Nephron (organoid): ENCODE measurements around the gene NFKBIZ.

Source experiments
- H3K27ac Mint-ChIP-seq, 3 experiments: 2 replicates each; pipeline ENCODE4 v1.8.0; 2020; ENCODE audit warnings: mixed read lengths in 3 of 3, mild to moderate bottlenecking in 2 of 3, moderate library complexity in 1 of 3
- H3K27me3 Mint-ChIP-seq: 2 replicates; pipeline ENCODE4 v1.8.0; 2021; ENCODE audit warnings: low read depth, mild to moderate bottlenecking, moderate library complexity, mixed read lengths
- H3K36me3 Mint-ChIP-seq: 2 replicates; pipeline ENCODE4 v1.8.0; 2020; ENCODE audit warnings: low read depth, mixed read lengths
- H3K4me1 Mint-ChIP-seq: 2 replicates; pipeline ENCODE4 v1.8.0; 2020; ENCODE audit warnings: mixed read lengths
- H3K4me3 Mint-ChIP-seq, 3 experiments: 2 replicates each; pipeline ENCODE4 v1.8.0; 2020; ENCODE audit warnings: mild to moderate bottlenecking in 3 of 3, mixed read lengths in 3 of 3, moderate library complexity in 2 of 3
- H3K9me3 Mint-ChIP-seq: 2 replicates; pipeline ENCODE4 v1.8.0; 2020; ENCODE audit warnings: mixed read lengths
- CTCF ChIP-seq, 3 experiments: fragments of 200-600 bp; sonication (generic); IDR thresholded peaks; one replicate each; pipeline ENCODE4 v1.5.0; 2021; ENCODE audit warnings: antibody characterized with exemption in 3 of 3; ENCODE audit not compliant: unreplicated experiment in 3 of 3

The NFKBIZ gene

GRCh38 chr3:101821503-101821902, 27.8 kb upstream of the NFKBIZ start:
- no peak for TF ChIP-seq CTCF (IDR thresholded peaks at IDR 0.05; ENCODE audit: unreplicated experiment in 3 of 3)
- H3K27ac Mint-ChIP-seq: no peak overlapping the region
- H3K36me3 Mint-ChIP-seq: peaks cover 39% of the 10 kb centered on the region
- peaks cover 5% of the 10 kb centered on the region for H3K4me1 Mint-ChIP-seq
- no peaks in the 10 kb centered on the region for H3K9me3 Mint-ChIP-seq
- H3K27me3 Mint-ChIP-seq: no peaks in the 10 kb centered on the region
- no peak overlapping the region for H3K4me3 Mint-ChIP-seq

GRCh38 chr3:101823525-101823924, 25.8 kb upstream of the NFKBIZ start:
- no peak overlapping the region for H3K27ac Mint-ChIP-seq
- no peak overlapping the region for H3K4me3 Mint-ChIP-seq
- no peak for TF ChIP-seq CTCF (IDR thresholded peaks at IDR 0.05; ENCODE audit: unreplicated experiment in 3 of 3)
- no peaks in the 10 kb centered on the region for H3K27me3 Mint-ChIP-seq
- H3K9me3 Mint-ChIP-seq: no peaks in the 10 kb centered on the region
- H3K4me1 Mint-ChIP-seq: peaks cover 21% of the 10 kb centered on the region
- peaks cover 35% of the 10 kb centered on the region for H3K36me3 Mint-ChIP-seq

GRCh38 chr3:101824702-101825101, 24.6 kb upstream of the NFKBIZ start:
- Mint-ChIP-seq H3K4me1 (peaks cover 32% of the 10 kb centered on the region), H3K4me3 (no peak overlapping the region), H3K27ac (no peak overlapping the region), H3K9me3 (no peaks in the 10 kb centered on the region), H3K27me3 (no peaks in the 10 kb centered on the region), H3K36me3 (peaks cover 30% of the 10 kb centered on the region)
- no peak for TF ChIP-seq CTCF (IDR thresholded peaks at IDR 0.05; ENCODE audit: unreplicated experiment in 3 of 3)

GRCh38 chr3:101825904-101826445, 23.3 kb upstream of the NFKBIZ start:
- Mint-ChIP-seq H3K27me3 (no peaks in the 10 kb centered on the region), H3K4me1 (peaks cover 41% of the 10 kb centered on the region), H3K36me3 (peaks cover 19% of the 10 kb centered on the region), H3K27ac (peak overlapping the region; percentile 81 to 96 (median 92)), H3K4me3 (peak overlapping the region; percentile 72 to 89 (median 85)), H3K9me3 (no peaks in the 10 kb centered on the region)
- TF ChIP-seq CTCF (IDR thresholded peaks at IDR 0.05; ENCODE audit: unreplicated experiment in 3 of 3): no peak

- H3K27ac Mint-ChIP-seq: peak overlapping the region; percentile 96 to 99 (median 98)
- TF ChIP-seq CTCF (IDR thresholded peaks at IDR 0.05; ENCODE audit: unreplicated experiment in 3 of 3): no peak
- no peaks in the 10 kb centered on the region for H3K9me3 Mint-ChIP-seq
- H3K4me1 Mint-ChIP-seq: peaks cover 41% of the 10 kb centered on the region
- H3K27me3 Mint-ChIP-seq: no peaks in the 10 kb centered on the region
- peak overlapping the region; percentile 88 to 93 (median 92) for H3K4me3 Mint-ChIP-seq
- peaks cover 5% of the 10 kb centered on the region for H3K36me3 Mint-ChIP-seq
Observed at GRCh38 chr3:101827211-101828174, 21.8 kb upstream of the NFKBIZ start.
